HepG2 (cell line): Measurements from ENCODE around the gene TC2N. TPM values are rescaled to one million over a fixed set of nuclear protein-coding genes. Genes with fewer than 3 reads are reported as not detected.

Experiments
- ATAC-seq: fragments of 200-7000 bp; cut with Tn5 transposase; 3 replicates; pipeline ENCODE4 v1.9.1; 2020; ENCODE audit warnings: mild to moderate bottlenecking, moderate library complexity
- BruUV-seq: library from RNA; stranded (reverse); fragments of 400-500 nt; replicated peaks from 2 replicates; lab custom pipeline; 2021; lab: Mats Ljungman, UMichigan
- CTCF ChIA-PET: fragments of 300-600 bp; formaldehyde crosslinking; extraction: SDS; loops from one replicate; lab custom pipeline; 2021; ENCODE audit warnings: low total read pairs, inconsistent platforms, low intra/inter-chr PET ratio; lab: Yijun Ruan, JAX
- POLR2A ChIA-PET: fragments of 350-600 bp; sonication (Branson Sonifier 250); formaldehyde crosslinking; loops from one replicate; lab custom pipeline; 2020; ENCODE audit warnings: antibody characterized with exemption, inconsistent platforms; lab: Yijun Ruan, JAX
- DNase-seq: peaks from one replicate; pipeline ENCODE4 v3.0.0-alpha.2; 2015; ENCODE audit warnings: low spot score
- FAIRE-seq: peaks from 3 replicates; lab custom pipeline; 2011; peaks lifted over from hg19 to GRCh38; lab: Jason Lieb, UNC
- H2AFZ ChIP-seq: one replicate; pipeline ENCODE4 v1.6.1; 2011; ENCODE audit warnings: low read length, inconsistent platforms
- H3K27ac ChIP-seq: fragments of 300-600 bp; 3 replicates; pipeline ENCODE4 v1.8.0; 2011; ENCODE audit warnings: mixed run types, mild to moderate bottlenecking, mixed read lengths, low read length, inconsistent platforms; ENCODE audit not compliant: insufficient read depth; ENCODE audit errors: extremely low read length
- H3K27me3 ChIP-seq, 2 experiments: fragments of 200-600 bp in 1 of 2; 2 replicates in 1 of 2; 3 replicates in 1 of 2; pipeline versions ENCODE4 v1.6.0 to v1.8.0; 2011; ENCODE audit warnings: low read length in 2 of 2, mild to moderate bottlenecking in 2 of 2, moderate library complexity in 2 of 2, inconsistent platforms in 1 of 2; ENCODE audit not compliant: insufficient read depth in 2 of 2, control insufficient read depth in 1 of 2
- H3K36me3 ChIP-seq, 2 experiments: fragments of 200-600 bp in 1 of 2; replicated peaks in 1 of 2; 2 replicates in 1 of 2; 3 replicates in 1 of 2; pipeline versions ENCODE4 v1.5.1 to v1.8.0; 2011; ENCODE audit warnings: low read length in 2 of 2, inconsistent platforms in 1 of 2; ENCODE audit not compliant: insufficient read depth in 2 of 2, control insufficient read depth in 1 of 2
- H3K4me1 ChIP-seq: 2 replicates; pipeline ENCODE4 v1.5.1; 2012; ENCODE audit warnings: low read length, inconsistent platforms; ENCODE audit not compliant: insufficient read depth
- H3K4me2 ChIP-seq: 2 replicates; pipeline ENCODE4 v1.6.0; 2011; ENCODE audit warnings: low read depth, low read length, inconsistent platforms
- H3K4me3 ChIP-seq, 3 experiments: fragments of 200-600 bp in 1 of 3; sonication (generic), shearing (Covaris generic) in 1 of 3; replicated peaks in 1 of 3; 2 replicates each; pipeline ENCODE4 v1.5.1; 2011 to 2016; ENCODE audit warnings: low read length in 3 of 3, inconsistent platforms in 2 of 3, low read depth in 2 of 3, mild to moderate bottlenecking in 2 of 3, control low read depth in 1 of 3, mixed read lengths in 1 of 3; ENCODE audit not compliant: insufficient read depth in 1 of 3
- H3K79me2 ChIP-seq: one replicate; pipeline ENCODE4 v1.6.1; 2011; ENCODE audit warnings: low read length, inconsistent platforms; ENCODE audit not compliant: insufficient read depth
- H3K9ac ChIP-seq: 2 replicates; pipeline ENCODE4 v1.6.0; 2011; ENCODE audit warnings: mild to moderate bottlenecking, low read depth, low read length, inconsistent platforms; ENCODE audit not compliant: insufficient read depth
- H3K9me3 ChIP-seq: 2 replicates; pipeline ENCODE4 v1.5.1; 2012; ENCODE audit warnings: mild to moderate bottlenecking, low read length
- H4K20me1 ChIP-seq: 2 replicates; pipeline ENCODE4 v1.6.0; 2011; ENCODE audit warnings: inconsistent platforms, mild to moderate bottlenecking, low read length, moderate library complexity; ENCODE audit not compliant: insufficient read depth
- GABPA ChIP-seq, 2 experiments: IDR thresholded peaks; 2 replicates each; pipeline ENCODE4 v1.6.1; 2011 to 2016; ENCODE audit warnings: low read depth in 2 of 2, low read length in 1 of 2, missing biosample characterization in 1 of 2, missing genetic modification characterization in 1 of 2
- KDM2A ChIP-seq: sonication (generic); formaldehyde crosslinking; IDR thresholded peaks from 2 replicates; pipeline ENCODE4 v1.4.0; 2020; ENCODE audit warnings: low read depth, missing genetic modification reagents, borderline replicate concordance
- NRL ChIP-seq: sonication (generic); formaldehyde crosslinking; IDR thresholded peaks from 2 replicates; pipeline ENCODE4 v1.5.0; 2020; ENCODE audit warnings: missing genetic modification reagents, mild to moderate bottlenecking, moderate library complexity, borderline replicate concordance
- TARDBP ChIP-seq: sonication (generic); formaldehyde crosslinking; IDR thresholded peaks from 2 replicates; pipeline ENCODE4 v1.8.0; 2022; ENCODE audit warnings: mild to moderate bottlenecking, missing genetic modification reagents
- ZNF770 ChIP-seq: sonication (generic); formaldehyde crosslinking; IDR thresholded peaks from 2 replicates; pipeline ENCODE4 v1.5.0; 2020; ENCODE audit warnings: mild to moderate bottlenecking, missing genetic modification reagents
- ZNF773 ChIP-seq: sonication (generic); formaldehyde crosslinking; IDR thresholded peaks from 2 replicates; pipeline ENCODE4 v1.4.0; 2020; ENCODE audit warnings: missing genetic modification reagents, borderline replicate concordance
- WGBS: methylation state at CpG from one replicate; pipeline ENCODE4 v1.1.6; 2017; ENCODE audit warnings: low lambda C conversion rate; 5-methylcytosine and 5-hydroxymethylcytosine counted together
- in situ Hi-C: cut with HindIII; loops from 2 replicates; pipeline ENCODE4 v1.10.0; 2017; ENCODE audit warnings: low pct_unique_long_range_greater_than_20kb; ENCODE audit not compliant: extremely low pct_ligation_motif_present
- intact Hi-C: fragments of 100-400 bp; cut with micrococcal nuclease; formaldehyde crosslinking; loops from one replicate; pipeline ENCODE4 v1.10.0; 2022; ENCODE audit not compliant: unreplicated experiment
- polyA plus RNA-seq, 8 experiments: library from polyadenylated mRNA; depleted of rRNA in 3 of 8; stranded (reverse) in 7 of 8; unstranded in 1 of 8; fragments of >200 nt; fragmentation: Illumina TruSeq in 4 of 8; extraction: Trizol in 4 of 8; gene quantifications; 2 replicates each; pipeline versions ENCODE4 v1.2.1 to v1.2.3, GENCODE V29; 2011 to 2016; ENCODE audit warnings: low read depth in 4 of 8, missing spikeins in 1 of 8, mixed read lengths in 1 of 8; ENCODE audit not compliant: insufficient read depth in 1 of 8
- total RNA-seq, 5 experiments: library from RNA; depleted of rRNA; stranded (reverse); fragments of >200 nt; fragmentation: Illumina TruSeq; extraction: Trizol; gene quantifications; 2 replicates each; pipeline ENCODE4 v1.2.3, GENCODE V29; 2016; ENCODE audit warnings: low read depth in 1 of 5

Gene TC2N
- total and polyA plus RNA-seq, 2 of the 13 experiments (the other 11 are each of a cell fraction or from before 2014, with no cell fraction given): 0.03 TPM; not detected in 1

GRCh38 chr14:91891101-91891500 is 23.8 kb upstream of the TC2N start:
- no peak overlapping the region for H2AFZ ChIP-seq
- BruUV-seq: no TSS peak
- no peaks in the 10 kb centered on the region; the same call in 1 of the 2 replicates for H3K4me1 ChIP-seq
- ATAC-seq: no peak
- no peaks in the 10 kb centered on the region for H4K20me1 ChIP-seq
- ChIA-PET POLR2A (no interaction called here), CTCF (no interaction called here)
- intact Hi-C loops (no loop called here), in situ Hi-C loops (no loop called here)
- no peak for TF ChIP-seq ZNF773 (CRISPR knock-in tag)
- TF ChIP-seq GABPA (IDR thresholded peaks at IDR 0.05; ENCODE audit: low read depth, low read length): no peak
- no peak for TF ChIP-seq GABPA (CRISPR knock-in tag; IDR thresholded peaks at IDR 0.05; ENCODE audit: low read depth)
- no peak for TF ChIP-seq NRL
- H3K4me3 ChIP-seq: no peak overlapping the region
- H3K9me3 ChIP-seq: no peaks in the 10 kb centered on the region
- no peak overlapping the region for H3K9ac ChIP-seq
- H3K4me2 ChIP-seq: no peak overlapping the region
- no peak overlapping the region for H3K27ac ChIP-seq
- no peaks in the 10 kb centered on the region for H3K79me2 ChIP-seq
- no peaks in the 10 kb centered on the region for H3K27me3 ChIP-seq
- FAIRE-seq: no peak
- no peaks in the 10 kb centered on the region for H3K36me3 ChIP-seq
- 74% methylated on average over 5 of the region's 5 CpGs for WGBS
- no peak for DNase-seq

- Histone ChIP-seq H3K9ac (no peak overlapping the region), H3K27me3 (no peaks in the 10 kb centered on the region), H3K36me3 (no peaks in the 10 kb centered on the region)
- TF ChIP-seq KDM2A: no peak
- TF ChIP-seq ZNF770 (CRISPR knock-in tag): no peak
- no peak for TF ChIP-seq TARDBP
- TF ChIP-seq, all 625 proteins: peak for 0
- Histone ChIP-seq H3K9me3 (no peaks in the 10 kb centered on the region), H3K4me3 (no peak overlapping the region), H3K27ac (no peak overlapping the region), H3K4me1 (no peaks in the 10 kb centered on the region; the same call in 1 of the 2 replicates), H2AFZ (no peak overlapping the region), H3K79me2 (no peaks in the 10 kb centered on the region), H4K20me1 (no peaks in the 10 kb centered on the region), H3K4me2 (no peak overlapping the region)
- FAIRE-seq (no peak), ATAC-seq (no peak), DNase-seq (no peak)
- in situ Hi-C loops: no loop called here
- POLR2A ChIA-PET: no interaction called here
- intact Hi-C loops: no loop called here
- WGBS: 57% methylated on average over 5 of the region's 5 CpGs
- CTCF ChIA-PET: no interaction called here
- no TSS peak for BruUV-seq
Observed at GRCh38 chr14:91890291-91890749, 23.0 kb upstream of the TC2N start.
